Glutamatergic neuron (in vitro differentiated cells): ENCODE results near the gene USP24. TPM values are rescaled to one million over a fixed set of nuclear protein-coding genes. Genes with fewer than 3 reads are reported as not detected.

ENCODE experiments used
- DNase-seq: peaks from one replicate; pipeline ENCODE4 v3.0.0; 2022
- H3K27ac Mint-ChIP-seq: one replicate; pipeline ENCODE4 v1.8.0; 2020; ENCODE audit warnings: mild to moderate bottlenecking, mixed read lengths, inconsistent platforms; ENCODE audit not compliant: unreplicated experiment
- H3K27me3 Mint-ChIP-seq: one replicate; pipeline ENCODE4 v1.8.0; 2020; ENCODE audit warnings: mild to moderate bottlenecking, moderate library complexity, mixed read lengths, inconsistent platforms; ENCODE audit not compliant: unreplicated experiment
- H3K36me3 Mint-ChIP-seq: one replicate; pipeline ENCODE4 v1.8.0; 2020; ENCODE audit warnings: mild to moderate bottlenecking, mixed read lengths, inconsistent platforms; ENCODE audit not compliant: unreplicated experiment
- H3K4me1 Mint-ChIP-seq: one replicate; pipeline ENCODE4 v1.8.0; 2020; ENCODE audit warnings: mild to moderate bottlenecking, low read depth, mixed read lengths, inconsistent platforms; ENCODE audit not compliant: unreplicated experiment
- H3K4me3 Mint-ChIP-seq: one replicate; pipeline ENCODE4 v1.8.0; 2020; ENCODE audit warnings: mild to moderate bottlenecking, mixed read lengths, inconsistent platforms; ENCODE audit not compliant: unreplicated experiment
- H3K9me3 Mint-ChIP-seq: one replicate; pipeline ENCODE4 v1.8.0; 2020; ENCODE audit warnings: mild to moderate bottlenecking, moderate library complexity, mixed read lengths, inconsistent platforms; ENCODE audit not compliant: unreplicated experiment
- CTCF ChIP-seq: fragments of 200-600 bp; sonication (generic); IDR thresholded peaks from one replicate; pipeline ENCODE4 v1.5.0; 2021; ENCODE audit not compliant: partially characterized antibody, unreplicated experiment
- total RNA-seq: library from RNA; stranded (reverse); fragmentation: NEBNext Ultra II Directional; extraction: Animal tissue kit (Norgen Biotek cat#: 25700); gene quantifications from one replicate; pipeline ENCODE4 v1.2.1, GENCODE V29; 2021; ENCODE audit not compliant: unreplicated experiment

The USP24 gene
- total RNA-seq, 1 donor from 2014 or later: 54.6 TPM

DNA sequence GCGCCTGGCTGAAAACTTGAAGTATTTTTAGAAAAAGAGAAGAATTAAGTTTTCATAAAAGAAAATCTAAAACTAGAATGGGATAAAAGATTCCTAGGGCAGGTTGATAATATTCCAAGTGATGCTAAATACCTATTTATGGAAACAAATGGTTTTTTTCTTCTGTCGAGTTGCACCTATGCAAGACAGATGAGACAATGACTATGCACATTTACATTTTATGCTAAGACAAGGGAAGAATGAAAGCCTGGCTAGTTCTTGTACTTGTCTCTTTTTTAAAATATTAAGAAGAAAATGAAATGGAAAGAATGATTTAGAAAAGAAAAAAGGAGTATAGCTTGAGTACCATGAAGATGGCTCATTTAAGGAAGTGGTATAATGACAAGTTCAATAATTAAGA, 24.4 kb upstream of the USP24 start:
- no peak for DNase-seq
- Mint-ChIP-seq H3K4me3 (no peak overlapping the region), H3K36me3 (no peaks in the 10 kb centered on the region), H3K27ac (no peak overlapping the region), H3K27me3 (no peaks in the 10 kb centered on the region), H3K9me3 (no peaks in the 10 kb centered on the region), H3K4me1 (no peaks in the 10 kb centered on the region)
- no peak for TF ChIP-seq CTCF

DNA sequence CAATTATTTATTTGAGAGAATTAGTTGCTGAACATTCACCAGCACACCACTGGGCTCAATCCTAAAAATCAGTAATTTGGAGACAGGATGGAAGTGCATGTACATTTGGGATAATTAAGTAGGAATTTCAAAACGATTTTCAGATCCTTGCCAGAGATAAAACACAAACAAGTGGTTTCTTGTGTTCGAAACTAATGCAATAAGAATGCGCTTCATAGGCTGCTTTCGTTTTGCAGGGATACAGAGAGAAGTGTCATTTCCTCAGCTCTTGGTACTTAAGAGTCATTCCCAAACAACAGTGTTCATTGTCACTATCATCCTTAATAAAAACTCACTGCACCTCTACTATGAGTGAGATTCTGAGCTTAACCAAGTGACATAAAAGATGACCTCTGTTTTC, 20.6 kb upstream of the USP24 start:
- peaks cover 4% of the 10 kb centered on the region for H3K36me3 Mint-ChIP-seq
- no peak overlapping the region for H3K27ac Mint-ChIP-seq
- TF ChIP-seq CTCF: no peak
- H3K9me3 Mint-ChIP-seq: no peaks in the 10 kb centered on the region
- no peak overlapping the region for H3K4me3 Mint-ChIP-seq
- peaks cover 2% of the 10 kb centered on the region for H3K27me3 Mint-ChIP-seq
- no peak for DNase-seq
- H3K4me1 Mint-ChIP-seq: no peaks in the 10 kb centered on the region

GRCh38 chr1:55234016-55234415, 18.9 kb upstream of the USP24 start:
- Mint-ChIP-seq H3K4me3 (no peak overlapping the region), H3K36me3 (peaks cover 4% of the 10 kb centered on the region), H3K27me3 (peaks cover 2% of the 10 kb centered on the region), H3K27ac (no peak overlapping the region), H3K4me1 (no peaks in the 10 kb centered on the region), H3K9me3 (no peaks in the 10 kb centered on the region)
- DNase-seq: no peak
- TF ChIP-seq CTCF: no peak

DNA sequence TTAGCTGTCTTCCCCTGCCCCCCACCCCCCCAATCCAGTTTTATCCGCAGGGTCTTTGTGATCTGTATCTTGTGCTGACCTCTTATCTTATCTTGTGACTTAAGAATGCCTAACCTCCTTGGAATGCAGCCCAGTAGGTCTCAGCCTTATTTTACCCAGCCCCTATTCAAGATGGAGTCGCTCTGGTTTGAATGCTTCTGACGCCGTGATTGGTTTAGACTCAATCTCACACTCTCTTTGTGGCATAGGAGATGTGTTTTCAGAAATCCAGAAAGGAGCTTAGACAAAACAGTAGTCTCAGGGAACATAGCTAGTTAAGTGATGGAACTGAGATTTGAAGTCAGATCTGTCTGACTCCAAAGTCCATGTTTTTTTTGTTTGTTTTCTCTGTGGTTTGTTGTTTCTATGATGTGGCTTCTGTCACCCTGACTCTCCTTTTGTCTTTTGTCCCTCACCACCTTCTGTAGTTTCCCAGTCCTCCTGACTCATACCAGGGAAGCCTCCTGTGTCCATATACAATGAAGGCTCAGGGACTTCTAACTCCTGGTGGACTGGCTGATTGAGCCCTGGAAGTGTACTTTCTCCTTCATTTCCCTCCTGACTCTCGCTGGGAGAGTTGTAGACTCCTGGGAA, 18.1 kb upstream of the USP24 start:
- DNase-seq: no peak
- no peaks in the 10 kb centered on the region for H3K4me1 Mint-ChIP-seq
- no peaks in the 10 kb centered on the region for H3K9me3 Mint-ChIP-seq
- peaks cover 4% of the 10 kb centered on the region for H3K36me3 Mint-ChIP-seq
- TF ChIP-seq CTCF: no peak
- H3K27ac Mint-ChIP-seq: no peak overlapping the region
- H3K4me3 Mint-ChIP-seq: no peak overlapping the region
- peaks cover 2% of the 10 kb centered on the region for H3K27me3 Mint-ChIP-seq

DNA sequence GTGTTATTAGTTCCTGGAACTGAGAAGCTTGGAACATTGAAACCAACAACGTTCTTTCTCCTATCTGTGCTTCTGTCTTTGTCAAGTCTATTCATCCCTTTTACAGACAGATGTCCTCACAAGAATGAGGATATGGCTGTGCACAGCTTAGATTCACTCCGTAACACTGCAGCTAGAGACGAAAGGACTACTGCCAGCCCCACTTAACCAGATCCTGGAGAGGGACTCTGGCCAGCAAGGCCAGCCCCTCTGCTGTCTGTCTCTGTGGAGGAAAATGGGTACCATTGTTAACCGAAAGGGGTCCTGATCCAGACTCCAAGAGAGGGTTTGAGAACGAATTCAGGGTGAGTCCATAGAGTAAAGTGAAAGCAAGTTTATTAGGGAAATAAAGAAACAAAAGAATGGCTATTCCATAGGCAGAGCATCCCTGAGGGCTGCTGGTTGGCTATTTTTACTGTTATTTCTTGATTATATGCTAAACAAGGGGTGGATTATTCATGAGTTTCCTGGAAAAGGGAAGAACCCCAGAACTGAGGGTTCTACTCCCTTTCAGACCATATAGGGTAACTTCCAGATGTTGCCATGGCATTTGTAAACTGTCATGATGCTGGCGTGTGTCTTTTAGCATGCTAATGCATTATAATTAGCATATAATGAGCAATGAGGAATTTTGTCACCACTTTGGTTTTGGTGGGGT, 17.4 kb upstream of the USP24 start:
- no peaks in the 10 kb centered on the region for H3K4me1 Mint-ChIP-seq
- H3K4me3 Mint-ChIP-seq: no peak overlapping the region
- peaks cover 2% of the 10 kb centered on the region for H3K27me3 Mint-ChIP-seq
- peaks cover 4% of the 10 kb centered on the region for H3K36me3 Mint-ChIP-seq
- H3K27ac Mint-ChIP-seq: no peak overlapping the region
- no peaks in the 10 kb centered on the region for H3K9me3 Mint-ChIP-seq
- no peak for DNase-seq
- no peak for TF ChIP-seq CTCF
